ENCODE measurements around the gene PCSK9. TPM values are rescaled to one million over a fixed set of nuclear protein-coding genes. Genes with fewer than 3 reads are reported as not detected.

The PCSK9 gene
- 3.1 TPM for total RNA-seq

DNA sequence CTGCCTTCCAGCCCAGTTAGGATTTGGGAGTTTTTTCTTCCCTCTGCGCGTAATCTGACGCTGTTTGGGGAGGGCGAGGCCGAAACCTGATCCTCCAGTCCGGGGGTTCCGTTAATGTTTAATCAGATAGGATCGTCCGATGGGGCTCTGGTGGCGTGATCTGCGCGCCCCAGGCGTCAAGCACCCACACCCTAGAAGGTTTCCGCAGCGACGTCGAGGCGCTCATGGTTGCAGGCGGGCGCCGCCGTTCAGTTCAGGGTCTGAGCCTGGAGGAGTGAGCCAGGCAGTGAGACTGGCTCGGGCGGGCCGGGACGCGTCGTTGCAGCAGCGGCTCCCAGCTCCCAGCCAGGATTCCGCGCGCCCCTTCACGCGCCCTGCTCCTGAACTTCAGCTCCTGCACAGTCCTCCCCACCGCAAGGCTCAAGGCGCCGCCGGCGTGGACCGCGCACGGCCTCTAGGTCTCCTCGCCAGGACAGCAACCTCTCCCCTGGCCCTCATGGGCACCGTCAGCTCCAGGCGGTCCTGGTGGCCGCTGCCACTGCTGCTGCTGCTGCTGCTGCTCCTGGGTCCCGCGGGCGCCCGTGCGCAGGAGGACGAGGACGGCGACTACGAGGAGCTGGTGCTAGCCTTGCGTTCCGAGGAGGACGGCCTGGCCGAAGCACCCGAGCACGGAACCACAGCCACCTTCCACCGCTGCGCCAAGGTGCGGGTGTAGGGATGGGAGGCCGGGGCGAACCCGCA, at the start of gene PCSK9:
Gene PCSK9 (plus strand): TSS at position 207 of the 741 bp plus-strand sequence. CDS start 290 bp downstream, at position 497.
- peak within 1 kb of the TSS; percentile 3 to 52 (median 51) for H3K4me3 ChIP-seq (ENCODE audit: low read length in 3 of 3)
- H3K36me3 ChIP-seq (ENCODE audit: control insufficient read depth in 3 of 3, insufficient read depth in 3 of 3, low read length in 3 of 3) = no peaks in the 10 kb centered on the region
- H3K9ac ChIP-seq (ENCODE audit: low read depth in 1 of 3, low read length in 3 of 3) = peak within 1 kb of the TSS in 1 of 3 donors; percentile 45
- H3K27ac ChIP-seq (ENCODE audit: low read depth, low read length) = no peak within 1 kb of the TSS
- peaks cover 50 to 61% (median 57%) of the 10 kb centered on the region in 3 donors for H3K27me3 ChIP-seq (ENCODE audit: control insufficient read depth in 3 of 3, insufficient read depth in 3 of 3, low read length in 3 of 3)
- no peaks in the 10 kb centered on the region for H3K9me3 ChIP-seq (ENCODE audit: control insufficient read depth in 3 of 3, low read length in 3 of 3)
- H3K4me1 ChIP-seq (ENCODE audit: control insufficient read depth in 3 of 3, insufficient read depth in 3 of 3, low read length in 3 of 3) = peaks cover 7 to 14% (median 9%) of the 10 kb centered on the region in 3 donors

DNA sequence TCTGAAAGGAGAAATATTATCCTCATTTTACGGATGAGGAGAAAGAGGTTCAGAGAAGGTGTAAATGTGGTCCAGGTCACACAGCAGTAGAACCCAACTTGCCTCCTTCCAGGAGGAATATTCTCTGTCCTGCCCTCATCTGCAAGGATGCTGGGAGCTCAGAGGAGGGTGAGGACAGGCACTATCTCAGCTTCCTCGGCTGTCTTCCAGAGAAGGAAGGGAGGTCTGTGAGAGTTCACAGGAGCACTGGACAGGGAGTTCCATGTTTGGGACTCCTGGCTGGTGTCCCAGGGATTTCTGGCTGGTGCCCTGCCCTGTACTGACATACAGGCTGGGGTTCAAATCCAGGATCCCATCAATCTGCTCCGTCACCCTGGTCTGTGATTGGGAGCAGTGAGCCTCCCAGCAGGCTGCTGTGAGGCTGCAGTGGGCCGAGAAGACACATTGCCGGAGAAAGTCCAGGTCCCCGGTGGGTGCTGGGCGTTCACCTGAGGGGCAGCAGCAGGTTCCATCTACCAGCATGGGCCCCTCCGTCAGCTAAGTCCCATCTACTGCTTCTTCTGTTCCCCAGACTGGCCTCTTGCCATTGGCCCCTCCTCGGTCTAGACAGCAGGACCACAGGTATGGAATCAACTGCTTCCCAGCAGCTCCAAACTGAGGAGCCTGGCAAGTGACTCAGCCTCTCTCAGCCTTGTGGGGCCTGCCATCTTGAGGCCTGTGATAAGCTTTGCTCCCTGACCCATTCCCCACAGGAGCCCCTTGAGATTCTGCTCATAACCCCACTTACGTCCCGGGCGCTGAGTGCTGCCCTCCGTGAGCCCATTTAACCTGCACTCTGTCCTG, 49.2 kb upstream of the PCSK9 start:
- Histone ChIP-seq H3K4me1 (ENCODE audit: control insufficient read depth in 3 of 3, insufficient read depth in 3 of 3, low read length in 3 of 3) (no peaks in the 10 kb centered on the region), H3K9ac (ENCODE audit: low read depth in 1 of 3, low read length in 3 of 3) (no peak overlapping the region), H3K27ac (ENCODE audit: low read depth, low read length) (no peak overlapping the region), H3K27me3 (ENCODE audit: control insufficient read depth in 3 of 3, insufficient read depth in 3 of 3, low read length in 3 of 3) (peaks cover 0 to 9% (median 5%) of the 10 kb centered on the region in 3 donors), H3K36me3 (ENCODE audit: control insufficient read depth in 3 of 3, insufficient read depth in 3 of 3, low read length in 3 of 3) (no peaks in the 10 kb centered on the region), H3K4me3 (ENCODE audit: low read length in 3 of 3) (no peak overlapping the region), H3K9me3 (ENCODE audit: control insufficient read depth in 3 of 3, low read length in 3 of 3) (no peaks in the 10 kb centered on the region)

DNA sequence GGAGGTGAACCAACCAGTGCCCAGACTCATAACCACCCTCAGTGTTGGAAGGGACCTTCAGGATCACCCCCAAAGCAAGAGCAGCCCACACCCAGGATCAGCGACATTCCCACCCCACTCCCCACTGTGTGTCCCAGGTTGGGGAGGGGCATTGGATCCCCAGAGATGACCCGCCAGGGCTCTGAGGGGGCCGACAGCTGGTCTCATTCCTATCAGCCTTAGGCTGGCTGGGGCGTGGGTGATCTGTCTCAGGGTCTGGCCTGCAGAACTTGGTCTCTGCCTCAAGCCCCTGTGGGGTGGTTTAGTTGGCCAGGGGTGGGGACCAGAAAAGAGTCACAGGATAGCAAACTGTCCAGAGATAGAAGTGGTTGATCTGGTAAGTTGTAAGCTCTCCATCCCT, 48.4 kb upstream of the PCSK9 start:
- Histone ChIP-seq H3K36me3 (ENCODE audit: control insufficient read depth in 3 of 3, insufficient read depth in 3 of 3, low read length in 3 of 3) (no peaks in the 10 kb centered on the region), H3K4me3 (ENCODE audit: low read length in 3 of 3) (no peak overlapping the region)

DNA sequence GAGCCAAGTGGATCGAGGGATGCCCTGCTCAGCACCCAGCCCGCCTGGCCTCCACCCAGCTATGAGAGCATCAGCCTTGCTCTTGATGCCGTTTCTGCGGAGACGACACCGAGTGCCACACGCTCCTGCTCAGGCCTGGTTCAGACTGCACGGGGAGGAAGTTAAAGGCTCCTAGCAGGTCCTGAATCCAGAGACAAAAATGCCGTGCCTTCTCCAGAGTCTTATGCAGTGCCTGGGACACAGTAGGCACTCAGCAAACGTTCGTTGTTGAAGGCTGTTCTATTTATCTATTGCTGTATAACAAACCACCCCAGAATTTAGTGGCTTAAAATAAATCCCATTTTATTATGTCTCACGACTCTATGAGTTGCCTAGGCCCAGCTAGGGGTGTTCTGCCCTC, 47.4 kb upstream of the PCSK9 start:
- no peak overlapping the region for H3K9ac ChIP-seq (ENCODE audit: low read depth in 1 of 3, low read length in 3 of 3)
- H3K27me3 ChIP-seq (ENCODE audit: control insufficient read depth in 3 of 3, insufficient read depth in 3 of 3, low read length in 3 of 3) = peaks cover 15 to 24% (median 22%) of the 10 kb centered on the region in 3 donors
- no peaks in the 10 kb centered on the region for H3K9me3 ChIP-seq (ENCODE audit: control insufficient read depth in 3 of 3, low read length in 3 of 3)
- H3K4me3 ChIP-seq (ENCODE audit: low read length in 3 of 3) = no peak overlapping the region
- no peaks in the 10 kb centered on the region for H3K36me3 ChIP-seq (ENCODE audit: control insufficient read depth in 3 of 3, insufficient read depth in 3 of 3, low read length in 3 of 3)
- H3K27ac ChIP-seq (ENCODE audit: low read depth, low read length) = no peak overlapping the region
- H3K4me1 ChIP-seq (ENCODE audit: control insufficient read depth in 3 of 3, insufficient read depth in 3 of 3, low read length in 3 of 3) = no peaks in the 10 kb centered on the region

More for the DNA sequence above, 48.4 kb upstream of the PCSK9 start:
- Histone ChIP-seq H3K9me3 (ENCODE audit: control insufficient read depth in 3 of 3, low read length in 3 of 3) (no peaks in the 10 kb centered on the region), H3K27ac (ENCODE audit: low read depth, low read length) (no peak overlapping the region), H3K27me3 (ENCODE audit: control insufficient read depth in 3 of 3, insufficient read depth in 3 of 3, low read length in 3 of 3) (peaks cover 5 to 16% (median 12%) of the 10 kb centered on the region in 3 donors), H3K9ac (ENCODE audit: low read depth in 1 of 3, low read length in 3 of 3) (no peak overlapping the region), H3K4me1 (ENCODE audit: control insufficient read depth in 3 of 3, insufficient read depth in 3 of 3, low read length in 3 of 3) (no peaks in the 10 kb centered on the region)

DNA sequence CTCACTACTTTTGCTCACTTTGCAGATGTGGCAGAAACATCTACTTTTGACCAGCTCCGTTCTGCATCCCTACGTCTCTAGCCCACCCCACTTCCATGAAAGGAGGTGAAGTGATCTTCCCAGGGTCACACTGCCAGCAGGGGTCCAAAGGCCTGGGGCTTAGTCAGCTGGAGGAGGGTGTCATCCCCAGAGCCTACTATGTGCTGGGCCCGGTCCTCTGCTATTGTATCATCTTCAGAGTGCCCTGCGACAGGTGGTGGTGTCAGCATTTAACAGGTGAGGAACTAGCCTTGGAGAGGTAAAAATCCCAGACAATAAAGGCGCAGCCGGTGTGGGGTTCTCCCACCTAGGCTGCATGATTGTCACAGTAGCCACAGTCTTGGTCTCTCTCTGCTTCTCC, 46.2 kb upstream of the PCSK9 start:
- Histone ChIP-seq H3K4me3 (ENCODE audit: low read length in 3 of 3) (no peak overlapping the region), H3K27ac (ENCODE audit: low read depth, low read length) (no peak overlapping the region), H3K27me3 (ENCODE audit: control insufficient read depth in 3 of 3, insufficient read depth in 3 of 3, low read length in 3 of 3) (peaks cover 27 to 36% (median 33%) of the 10 kb centered on the region in 3 donors), H3K36me3 (ENCODE audit: control insufficient read depth in 3 of 3, insufficient read depth in 3 of 3, low read length in 3 of 3) (no peaks in the 10 kb centered on the region), H3K9ac (ENCODE audit: low read depth in 1 of 3, low read length in 3 of 3) (no peak overlapping the region), H3K9me3 (ENCODE audit: control insufficient read depth in 3 of 3, low read length in 3 of 3) (no peaks in the 10 kb centered on the region), H3K4me1 (ENCODE audit: control insufficient read depth in 3 of 3, insufficient read depth in 3 of 3, low read length in 3 of 3) (no peaks in the 10 kb centered on the region)

GRCh38 chr1:54994355-54994990, 44.9 kb upstream of the PCSK9 start:
- H3K27me3 ChIP-seq (ENCODE audit: control insufficient read depth in 3 of 3, insufficient read depth in 3 of 3, low read length in 3 of 3) = peaks cover 30 to 43% (median 37%) of the 10 kb centered on the region in 3 donors
- no peaks in the 10 kb centered on the region for H3K9me3 ChIP-seq (ENCODE audit: control insufficient read depth in 3 of 3, low read length in 3 of 3)
- no peak overlapping the region for H3K4me3 ChIP-seq (ENCODE audit: low read length in 3 of 3)

DNA sequence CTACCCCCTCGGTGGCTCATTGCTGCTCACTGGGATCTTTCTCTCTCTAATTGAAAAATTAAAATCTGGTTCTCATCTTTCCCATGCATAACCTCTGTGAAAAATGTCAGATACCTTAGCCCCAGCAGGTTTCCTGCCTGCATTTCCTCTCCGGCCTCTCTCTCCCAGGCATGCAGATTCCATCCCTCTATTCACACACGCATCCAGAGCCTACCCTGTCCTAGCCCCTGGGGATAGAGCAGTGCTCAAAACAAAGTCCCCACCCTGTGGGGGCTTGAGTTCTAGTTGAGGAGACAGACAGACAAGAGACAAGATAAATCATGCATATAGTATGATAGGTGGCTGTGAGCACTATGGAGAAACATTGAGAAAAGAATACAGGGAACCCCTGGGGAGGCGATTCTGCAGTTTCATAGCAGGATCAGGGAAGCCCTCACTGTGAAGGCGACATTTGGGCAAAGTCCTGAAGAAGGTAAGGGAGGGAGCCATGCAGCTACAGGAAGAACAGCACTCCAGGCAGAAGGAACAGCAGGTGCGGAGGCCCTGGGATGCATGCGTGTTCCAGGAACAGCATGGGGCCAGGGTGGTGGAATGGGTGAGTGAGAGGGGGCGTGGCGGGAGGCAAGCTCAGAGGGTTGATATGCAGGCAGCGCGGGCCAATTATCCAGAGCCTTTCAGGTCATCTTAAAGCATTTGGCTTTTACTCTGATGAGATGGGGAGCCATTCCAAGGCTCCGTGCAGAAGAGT, 44.2 kb upstream of the PCSK9 start:
- Histone ChIP-seq H3K9me3 (ENCODE audit: control insufficient read depth in 3 of 3, low read length in 3 of 3) (no peaks in the 10 kb centered on the region), H3K27me3 (ENCODE audit: control insufficient read depth in 3 of 3, insufficient read depth in 3 of 3, low read length in 3 of 3) (peaks cover 30 to 47% (median 39%) of the 10 kb centered on the region in 3 donors), H3K4me1 (ENCODE audit: control insufficient read depth in 3 of 3, insufficient read depth in 3 of 3, low read length in 3 of 3) (no peaks in the 10 kb centered on the region), H3K36me3 (ENCODE audit: control insufficient read depth in 3 of 3, insufficient read depth in 3 of 3, low read length in 3 of 3) (no peaks in the 10 kb centered on the region), H3K9ac (ENCODE audit: low read depth in 1 of 3, low read length in 3 of 3) (no peak overlapping the region), H3K27ac (ENCODE audit: low read depth, low read length) (no peak overlapping the region), H3K4me3 (ENCODE audit: low read length in 3 of 3) (no peak overlapping the region)

More at GRCh38 chr1:54994355-54994990, 44.9 kb upstream of the PCSK9 start:
- no peak overlapping the region for H3K9ac ChIP-seq (ENCODE audit: low read depth in 1 of 3, low read length in 3 of 3)
- no peak overlapping the region for H3K27ac ChIP-seq (ENCODE audit: low read depth, low read length)
- no peaks in the 10 kb centered on the region for H3K36me3 ChIP-seq (ENCODE audit: control insufficient read depth in 3 of 3, insufficient read depth in 3 of 3, low read length in 3 of 3)
- H3K4me1 ChIP-seq (ENCODE audit: control insufficient read depth in 3 of 3, insufficient read depth in 3 of 3, low read length in 3 of 3) = no peaks in the 10 kb centered on the region

- H3K27me3 ChIP-seq (ENCODE audit: control insufficient read depth in 3 of 3, insufficient read depth in 3 of 3, low read length in 3 of 3) = peaks cover 30 to 47% (median 39%) of the 10 kb centered on the region in 3 donors
These were observed 43.5 kb upstream of the PCSK9 start for GRCh38 chr1:54995835-54996234.

DNA sequence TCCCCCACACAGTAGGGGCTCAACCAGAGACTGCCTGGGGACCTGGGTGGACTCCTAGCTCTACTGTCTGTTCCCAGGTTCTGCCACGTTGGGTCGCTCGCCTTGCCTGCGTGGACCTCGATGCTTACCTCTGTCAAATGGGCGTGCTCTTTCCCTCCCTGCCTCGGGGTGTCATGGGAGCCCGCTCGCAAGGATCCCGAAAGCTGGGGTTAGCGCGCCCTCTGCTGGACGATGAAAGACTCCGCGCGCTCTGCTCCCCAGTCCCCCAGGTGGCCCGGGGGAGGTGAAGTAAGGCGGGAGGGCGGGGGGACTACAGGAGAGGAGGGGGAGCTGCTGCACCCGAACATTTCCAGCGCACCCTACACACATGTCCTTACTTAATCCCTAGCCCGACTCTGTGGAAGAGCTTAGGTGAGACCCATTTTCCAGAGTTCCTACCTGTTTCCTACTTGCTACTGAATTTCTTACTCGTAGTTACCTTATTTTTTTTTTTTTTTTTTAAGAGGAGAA, 42.9 kb upstream of the PCSK9 start:
- Histone ChIP-seq H3K9me3 (ENCODE audit: control insufficient read depth in 3 of 3, low read length in 3 of 3) (no peaks in the 10 kb centered on the region), H3K4me1 (ENCODE audit: control insufficient read depth in 3 of 3, insufficient read depth in 3 of 3, low read length in 3 of 3) (no peaks in the 10 kb centered on the region), H3K27me3 (ENCODE audit: control insufficient read depth in 3 of 3, insufficient read depth in 3 of 3, low read length in 3 of 3) (peaks cover 30 to 47% (median 39%) of the 10 kb centered on the region in 3 donors), H3K27ac (ENCODE audit: low read depth, low read length) (no peak overlapping the region), H3K4me3 (ENCODE audit: low read length in 3 of 3) (no peak overlapping the region), H3K9ac (ENCODE audit: low read depth in 1 of 3, low read length in 3 of 3) (no peak overlapping the region), H3K36me3 (ENCODE audit: control insufficient read depth in 3 of 3, insufficient read depth in 3 of 3, low read length in 3 of 3) (no peaks in the 10 kb centered on the region)

More at GRCh38 chr1:54995835-54996234, 43.5 kb upstream of the PCSK9 start:
- Histone ChIP-seq H3K4me1 (ENCODE audit: control insufficient read depth in 3 of 3, insufficient read depth in 3 of 3, low read length in 3 of 3) (no peaks in the 10 kb centered on the region), H3K9ac (ENCODE audit: low read depth in 1 of 3, low read length in 3 of 3) (no peak overlapping the region), H3K9me3 (ENCODE audit: control insufficient read depth in 3 of 3, low read length in 3 of 3) (no peaks in the 10 kb centered on the region), H3K27ac (ENCODE audit: low read depth, low read length) (no peak overlapping the region), H3K36me3 (ENCODE audit: control insufficient read depth in 3 of 3, insufficient read depth in 3 of 3, low read length in 3 of 3) (no peaks in the 10 kb centered on the region), H3K4me3 (ENCODE audit: low read length in 3 of 3) (no peak overlapping the region)

Data from skeletal muscle tissue (tissue), 4 donors.